Measurements from ENCODE around the gene FAM167B. TPM values are rescaled to one million over a fixed set of nuclear protein-coding genes. Genes with fewer than 3 reads are reported as not detected.
"Not testable (repeated sequence)": the region's sequence is repeated elsewhere in the genome, so short reads cannot be mapped to it uniquely, and the experiment has no call there.

FAM167B gene
- total and polyA plus RNA-seq, 8 donors = 1.6 to 36.8 (median 4.7) TPM; not detected in 3

- TF ChIP-seq CTCF (IDR thresholded peaks at IDR 0.05) (no peak), POLR2A (IDR thresholded peaks at IDR 0.05) (no peak), POLR2AphosphoS5 (IDR thresholded peaks at IDR 0.05) (no peak), EP300 (IDR thresholded peaks at IDR 0.05) (no peak)
- Histone ChIP-seq H3K36me3 (no peaks in the 10 kb centered on the region), H3K4me3 (no peak overlapping the region), H3K4me1 (peaks cover 0 to 13% (median 6%) of the 10 kb centered on the region in 4 donors), H3K27me3 (peaks cover 0 to 34% (median 8%) of the 10 kb centered on the region in 3 donors), H3K9me3 (no peaks in the 10 kb centered on the region), H3K27ac (no peak overlapping the region)
- peak in 1 of 2 donors; percentile 4 for DNase-seq
- WGBS, 5 donors = 82 to 88% (median 87%) methylated on average over 27 to 30 of the region's 30 CpGs
- intact Hi-C loops (cut with DNase I; ENCODE audit: low total_unique reads) = no loop called here
Measured at GRCh38 chr1:32276032-32276782, 29.2 kb downstream of the FAM167B start.

- H3K27me3 ChIP-seq; H3K4me3 ChIP-seq; H3K27ac ChIP-seq; H3K4me1 ChIP-seq; H3K36me3 ChIP-seq; H3K9me3 ChIP-seq; intact Hi-C loops (cut with DNase I; ENCODE audit: low total_unique reads); DNase-seq: not testable (repeated sequence)
- whole genome bisulfite sequencing, 5 donors = 74 to 85% (median 82%) methylated on average over 8 of the region's 8 CpGs
Measured at GRCh38 chr1:32284777-32285176, 37.8 kb downstream of the FAM167B start.

- intact Hi-C loops (cut with DNase I; ENCODE audit: low total_unique reads) = no loop called here
Measured at GRCh38 chr1:32285658-32286057, 38.6 kb downstream of the FAM167B start.

GRCh38 chr1:32286763-32287162, 39.7 kb downstream of the FAM167B start:
- peak in 1 of 2 donors; percentile 65 for DNase-seq
- TF ChIP-seq EP300 (IDR thresholded peaks at IDR 0.05) = no peak
- no peaks in the 10 kb centered on the region for H3K9me3 ChIP-seq
- no peaks in the 10 kb centered on the region for H3K27me3 ChIP-seq
- H3K36me3 ChIP-seq = no peaks in the 10 kb centered on the region
- intact Hi-C loops (cut with DNase I; ENCODE audit: low total_unique reads) = no loop called here
- no peak overlapping the region for H3K4me3 ChIP-seq
- no peak overlapping the region for H3K27ac ChIP-seq
- 66 to 82% (median 70%) methylated on average over 4 of the region's 4 CpGs for WGBS, 5 donors
- peaks cover 10 to 21% (median 15%) of the 10 kb centered on the region in 4 donors for H3K4me1 ChIP-seq

More at GRCh38 chr1:32285658-32286057, 38.6 kb downstream of the FAM167B start:
- Histone ChIP-seq H3K4me3 (no peak overlapping the region), H3K36me3 (no peaks in the 10 kb centered on the region), H3K4me1 (peaks cover under 1 to 13% (median 5%) of the 10 kb centered on the region in 4 donors), H3K27ac (no peak overlapping the region), H3K9me3 (no peaks in the 10 kb centered on the region), H3K27me3 (no peaks in the 10 kb centered on the region)
- 90 to 100% (median 96%) methylated on average over 3 of the region's 3 CpGs for WGBS, 5 donors
- TF ChIP-seq CTCF (IDR thresholded peaks at IDR 0.05) (no peak), EP300 (IDR thresholded peaks at IDR 0.05) (no peak), POLR2A (IDR thresholded peaks at IDR 0.05) (no peak), POLR2AphosphoS5 (IDR thresholded peaks at IDR 0.05) (no peak)
- DNase-seq = no peak

- Histone ChIP-seq H3K27me3 (no peaks in the 10 kb centered on the region), H3K9me3 (no peaks in the 10 kb centered on the region), H3K36me3 (no peaks in the 10 kb centered on the region), H3K27ac (peak overlapping the region; percentile 80 to 93 (median 91)), H3K4me3 (no peak overlapping the region), H3K4me1 (peaks cover 10 to 40% (median 34%) of the 10 kb centered on the region in 4 donors)
- intact Hi-C loops (cut with DNase I; ENCODE audit: low total_unique reads) = no loop called here
- WGBS, 5 donors = 79 to 92% (median 87%) methylated on average over 7 of the region's 7 CpGs
- TF ChIP-seq EP300 (IDR thresholded peaks at IDR 0.05) = no peak
- no peak for TF ChIP-seq POLR2A (IDR thresholded peaks at IDR 0.05)
- no peak for TF ChIP-seq CTCF (IDR thresholded peaks at IDR 0.05)
- TF ChIP-seq POLR2AphosphoS5 (IDR thresholded peaks at IDR 0.05) = no peak
- peak in 1 of 2 donors; percentile 78 for DNase-seq
Measured at GRCh38 chr1:32289256-32289655, 42.2 kb downstream of the FAM167B start.
